Measurements from ENCODE around the gene PRRC2B.

- TF ChIP-seq MXD3 (CRISPR knock-in tag; IDR thresholded peaks at IDR 0.05) (no peak), ETV5 (CRISPR knock-in tag; IDR thresholded peaks at IDR 0.05; ENCODE audit: borderline replicate concordance) (no peak), ZKSCAN8 (CRISPR knock-in tag; IDR thresholded peaks at IDR 0.05; ENCODE audit: borderline replicate concordance) (no peak), SKIL (CRISPR knock-in tag; IDR thresholded peaks at IDR 0.05; ENCODE audit: borderline replicate concordance) (no peak), TRIM24 (CRISPR knock-in tag; IDR thresholded peaks at IDR 0.05) (no peak), CTCF (CRISPR knock-in tag; IDR thresholded peaks at IDR 0.05) (no peak), ZNF703 (CRISPR knock-in tag; IDR thresholded peaks at IDR 0.05; ENCODE audit: borderline replicate concordance) (no peak), POLR2A (IDR thresholded peaks at IDR 0.05; ENCODE audit: insufficient read depth in 1 of 2, low read depth in 2 of 2, low read length in 2 of 2) (no peak), ZKSCAN1 (IDR thresholded peaks at IDR 0.05; ENCODE audit: low read length) (no peak), ZNF225 (CRISPR knock-in tag; IDR thresholded peaks at IDR 0.05) (no peak), ZNF282 (IDR thresholded peaks at IDR 0.05; ENCODE audit: partially characterized antibody) (no peak), MXD1 (CRISPR knock-in tag; IDR thresholded peaks at IDR 0.05) (no peak), ZBTB8A (CRISPR knock-in tag; IDR thresholded peaks at IDR 0.05; ENCODE audit: borderline replicate concordance, low read depth) (no peak)
Measured at GRCh38 chr9:131439224-131439623, 45.3 kb downstream of the PRRC2B start.
